DND-41 (cell line): Measurements from ENCODE around the gene NOD2.

ENCODE experiments used
- EZH2 ChIP-seq: IDR thresholded peaks from 3 replicates; pipeline ENCODE4 v1.6.1; 2012; ENCODE audit warnings: borderline replicate concordance, low read depth, mild to moderate bottlenecking, moderate library complexity, low read length, inconsistent platforms; ENCODE audit not compliant: severe bottlenecking
- TF ChIP-seq, protein P1 (sequence below): IDR thresholded peaks from 2 replicates; pipeline ENCODE4 v1.5.1; 2012; ENCODE audit warnings: borderline replicate concordance, low read length, moderate library complexity, mild to moderate bottlenecking; ENCODE audit not compliant: poor library complexity, severe bottlenecking; ENCODE audit errors: extremely low read depth

DNA sequence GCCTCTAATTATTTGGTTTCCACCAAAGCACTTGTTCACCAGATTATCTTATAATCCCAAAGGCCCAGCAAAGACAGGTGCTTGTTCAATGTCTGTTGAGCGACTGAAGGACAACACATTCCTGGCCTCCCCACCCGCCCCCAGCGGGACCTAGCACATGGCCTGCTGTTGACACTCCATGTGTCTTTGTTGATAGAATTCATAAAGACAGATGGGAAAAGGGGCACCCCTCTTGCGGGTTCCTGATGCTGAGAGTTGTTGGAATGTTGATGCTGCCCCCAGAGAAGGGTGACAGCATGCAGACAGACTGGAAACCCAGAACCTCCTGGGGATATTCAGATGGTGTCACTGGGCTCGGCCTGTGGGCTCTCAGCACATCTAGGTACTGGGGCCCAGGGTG, 49.2 kb upstream of the NOD2 start:
- TF ChIP-seq, protein P1, sequence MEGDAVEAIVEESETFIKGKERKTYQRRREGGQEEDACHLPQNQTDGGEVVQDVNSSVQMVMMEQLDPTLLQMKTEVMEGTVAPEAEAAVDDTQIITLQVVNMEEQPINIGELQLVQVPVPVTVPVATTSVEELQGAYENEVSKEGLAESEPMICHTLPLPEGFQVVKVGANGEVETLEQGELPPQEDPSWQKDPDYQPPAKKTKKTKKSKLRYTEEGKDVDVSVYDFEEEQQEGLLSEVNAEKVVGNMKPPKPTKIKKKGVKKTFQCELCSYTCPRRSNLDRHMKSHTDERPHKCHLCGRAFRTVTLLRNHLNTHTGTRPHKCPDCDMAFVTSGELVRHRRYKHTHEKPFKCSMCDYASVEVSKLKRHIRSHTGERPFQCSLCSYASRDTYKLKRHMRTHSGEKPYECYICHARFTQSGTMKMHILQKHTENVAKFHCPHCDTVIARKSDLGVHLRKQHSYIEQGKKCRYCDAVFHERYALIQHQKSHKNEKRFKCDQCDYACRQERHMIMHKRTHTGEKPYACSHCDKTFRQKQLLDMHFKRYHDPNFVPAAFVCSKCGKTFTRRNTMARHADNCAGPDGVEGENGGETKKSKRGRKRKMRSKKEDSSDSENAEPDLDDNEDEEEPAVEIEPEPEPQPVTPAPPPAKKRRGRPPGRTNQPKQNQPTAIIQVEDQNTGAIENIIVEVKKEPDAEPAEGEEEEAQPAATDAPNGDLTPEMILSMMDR = no peak
- no peak for TF ChIP-seq EZH2
